Skeletal muscle tissue (tissue), 4 donors: ENCODE results near the gene CARM1. TPM values are rescaled to one million over a fixed set of nuclear protein-coding genes. Genes with fewer than 3 reads are reported as not detected.
"Not testable (repeated sequence)": the region's sequence is repeated elsewhere in the genome, so short reads cannot be mapped to it uniquely, and the experiment has no call there.

Experiments
- H3K27ac ChIP-seq: one replicate; pipeline ENCODE4 v1.7.0; 2013; ENCODE audit warnings: mild to moderate bottlenecking, low read depth, low read length, inconsistent platforms
- H3K27me3 ChIP-seq, 3 donors: one replicate each; pipeline ENCODE4 v1.7.0; 2013; ENCODE audit warnings: low read length in 3 of 3; ENCODE audit not compliant: control insufficient read depth in 3 of 3, insufficient read depth in 3 of 3
- H3K36me3 ChIP-seq, 3 donors: one replicate each; pipeline ENCODE4 v1.7.0; 2013; ENCODE audit warnings: low read length in 3 of 3; ENCODE audit not compliant: control insufficient read depth in 3 of 3, insufficient read depth in 3 of 3
- H3K4me1 ChIP-seq, 3 donors: one replicate each; pipeline ENCODE4 v1.7.0; 2013; ENCODE audit warnings: low read length in 3 of 3, mild to moderate bottlenecking in 3 of 3; ENCODE audit not compliant: control insufficient read depth in 3 of 3, insufficient read depth in 3 of 3
- H3K4me3 ChIP-seq, 3 donors: one replicate each; pipeline ENCODE4 v1.7.0; 2013; ENCODE audit warnings: low read length in 3 of 3
- H3K9ac ChIP-seq, 3 donors: one replicate each; pipeline ENCODE4 v1.7.0; 2013; ENCODE audit warnings: low read length in 3 of 3, mild to moderate bottlenecking in 3 of 3, moderate library complexity in 2 of 3, low read depth in 1 of 3
- H3K9me3 ChIP-seq, 3 donors: one replicate each; pipeline ENCODE4 v1.7.0; 2013; ENCODE audit warnings: low read length in 3 of 3; ENCODE audit not compliant: control insufficient read depth in 3 of 3
- total RNA-seq: library from RNA; depleted of rRNA; stranded (reverse); fragments of >200 nt; gene quantifications from one replicate; pipeline ENCODE4 v1.2.3, GENCODE V29; 2014
- donor health status: Osteomylitis.

Gene CARM1
- total RNA-seq, 1 donor from 2014 or later: 19.8 TPM

DNA sequence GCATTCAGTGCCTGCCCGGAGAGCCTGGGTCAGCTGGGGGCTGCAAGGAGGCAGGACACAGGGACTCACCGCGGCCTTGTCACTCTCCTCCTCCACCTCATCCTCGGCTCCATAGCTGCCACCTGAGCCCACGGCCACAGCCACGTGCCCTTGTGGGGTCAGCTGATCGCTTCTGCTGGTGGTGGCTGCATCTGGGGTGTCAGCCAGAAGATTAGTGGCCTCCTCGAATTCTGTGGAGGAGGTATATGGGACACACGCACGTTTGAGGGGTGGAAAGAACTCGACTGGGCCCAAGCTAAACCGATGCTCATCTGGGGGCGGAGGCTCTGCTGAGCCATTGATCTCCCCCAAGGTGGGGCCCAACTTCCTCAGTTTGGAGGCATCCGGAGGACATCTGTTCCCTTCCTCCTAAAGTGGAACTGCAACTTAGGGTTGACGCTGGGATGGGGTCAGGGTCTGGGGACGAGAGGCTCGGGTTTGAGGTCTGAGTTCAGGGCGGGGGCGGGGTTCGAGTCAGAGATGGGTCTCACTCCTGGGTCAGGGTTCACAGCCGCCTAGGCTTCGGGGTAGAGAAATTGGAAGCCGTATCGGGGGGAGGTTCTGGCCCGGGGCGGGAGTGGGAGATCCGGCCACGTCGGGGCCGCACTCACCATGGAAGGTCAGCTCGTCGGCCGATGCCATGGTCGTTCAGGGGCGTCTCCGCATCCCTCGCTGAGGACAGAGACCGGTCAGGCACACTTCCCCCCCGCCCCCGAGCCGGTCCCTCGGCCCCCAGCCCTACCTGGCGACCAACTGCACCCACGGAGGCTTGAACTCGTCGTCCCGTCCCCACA, 56.6 kb downstream of the CARM1 start:
- H3K27me3 ChIP-seq: no peaks in the 10 kb centered on the region
- peak overlapping the region; percentile 78 for H3K27ac ChIP-seq
- H3K9me3 ChIP-seq: no peaks in the 10 kb centered on the region
- H3K4me3 ChIP-seq: peak overlapping the region; percentile 79 to 95 (median 92)
- peaks cover 16 to 34% (median 22%) of the 10 kb centered on the region in 3 donors for H3K36me3 ChIP-seq
- H3K9ac ChIP-seq: peak overlapping the region; percentile 81 to 92 (median 83)
- H3K4me1 ChIP-seq: peaks cover 27 to 54% (median 44%) of the 10 kb centered on the region in 3 donors

DNA sequence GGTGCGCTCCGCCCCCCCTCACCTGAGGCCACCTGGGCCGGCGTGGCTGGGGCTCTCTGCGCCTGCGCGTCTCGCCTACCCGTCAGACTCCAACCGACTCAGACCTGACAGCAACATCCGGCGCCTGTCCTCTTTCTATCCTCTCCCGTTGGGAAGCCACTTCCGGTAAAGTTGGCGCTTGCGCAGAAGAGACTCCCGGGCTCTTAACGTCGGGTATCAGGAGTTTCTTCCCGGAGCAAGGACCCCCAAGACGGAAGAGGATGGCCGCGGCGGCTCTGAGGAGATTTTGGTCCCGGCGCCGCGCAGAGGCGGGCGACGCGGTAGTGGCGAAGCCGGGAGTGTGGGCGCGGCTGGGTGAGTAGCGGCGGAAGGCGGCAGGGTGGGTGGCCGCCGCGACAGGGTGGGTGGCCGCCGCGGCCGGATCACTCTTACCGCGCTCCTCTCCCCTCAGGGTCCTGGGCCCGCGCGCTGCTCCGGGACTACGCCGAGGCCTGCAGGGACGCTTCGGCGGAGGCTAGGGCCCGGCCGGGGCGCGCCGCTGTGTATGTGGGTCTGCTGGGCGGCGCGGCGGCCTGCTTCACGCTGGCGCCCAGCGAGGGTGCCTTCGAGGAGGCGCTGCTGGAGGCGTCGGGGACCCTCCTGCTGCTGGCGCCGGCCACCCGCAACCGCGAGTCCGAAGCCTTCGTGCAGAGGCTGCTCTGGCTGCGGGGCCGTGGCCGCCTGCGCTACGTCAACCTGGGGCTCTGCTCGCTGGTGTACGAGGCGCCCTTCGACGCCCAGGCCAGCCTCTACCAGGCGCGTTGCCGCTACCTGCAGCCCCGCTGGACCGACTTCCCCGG, 57.4 kb downstream of the CARM1 start, which contains the start of the genes TIMM29 and YIPF2:
TSS of gene TIMM29 (plus strand) at position 249 of the 839 bp plus-strand sequence. CDS start at position 261, 12 bp downstream.
TSS of gene YIPF2 (minus strand) at position 77 of the 839 bp plus-strand sequence. CDS start 229 bp downstream, outside the sequence.
- no peaks in the 10 kb centered on the region for H3K27me3 ChIP-seq
- H3K4me1 ChIP-seq: peaks cover 26 to 45% (median 40%) of the 10 kb centered on the region in 3 donors
- H3K9ac ChIP-seq: peak within 1 kb of the TSS; percentile 81 to 92 (median 83)
- H3K27ac ChIP-seq: peak within 1 kb of the TSS; percentile 78
- H3K36me3 ChIP-seq: peaks cover 7 to 29% (median 16%) of the 10 kb centered on the region in 3 donors
- H3K9me3 ChIP-seq: no peaks in the 10 kb centered on the region
- H3K4me3 ChIP-seq: peak within 1 kb of the TSS; percentile 79 to 95 (median 92)

DNA sequence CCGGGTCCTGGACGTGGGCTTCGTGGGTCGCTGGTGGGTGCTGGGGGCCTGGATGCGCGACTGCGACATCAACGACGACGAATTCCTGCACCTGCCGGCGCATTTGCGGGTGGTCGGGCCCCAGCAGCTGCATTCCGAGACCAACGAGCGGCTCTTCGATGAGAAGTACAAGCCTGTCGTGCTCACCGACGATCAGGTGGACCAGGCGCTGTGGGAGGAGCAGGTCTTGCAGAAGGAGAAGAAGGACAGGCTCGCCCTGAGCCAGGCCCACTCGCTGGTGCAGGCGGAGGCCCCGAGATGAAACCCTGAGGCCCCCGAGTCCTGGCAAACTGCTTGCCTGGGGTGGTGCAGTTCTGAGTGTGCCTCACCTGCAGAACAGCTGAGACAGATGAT, 58.0 kb downstream of the CARM1 start:
- Histone ChIP-seq H3K27ac (no peak overlapping the region), H3K4me3 (peak overlapping the region; percentile 79 to 95 (median 92)), H3K4me1 (peaks cover 23 to 39% (median 35%) of the 10 kb centered on the region in 3 donors), H3K36me3 (peaks cover 5 to 23% (median 10%) of the 10 kb centered on the region in 3 donors), H3K27me3 (no peaks in the 10 kb centered on the region), H3K9me3 (no peaks in the 10 kb centered on the region), H3K9ac (peak overlapping the region; percentile 72 to 92 (median 81))

DNA sequence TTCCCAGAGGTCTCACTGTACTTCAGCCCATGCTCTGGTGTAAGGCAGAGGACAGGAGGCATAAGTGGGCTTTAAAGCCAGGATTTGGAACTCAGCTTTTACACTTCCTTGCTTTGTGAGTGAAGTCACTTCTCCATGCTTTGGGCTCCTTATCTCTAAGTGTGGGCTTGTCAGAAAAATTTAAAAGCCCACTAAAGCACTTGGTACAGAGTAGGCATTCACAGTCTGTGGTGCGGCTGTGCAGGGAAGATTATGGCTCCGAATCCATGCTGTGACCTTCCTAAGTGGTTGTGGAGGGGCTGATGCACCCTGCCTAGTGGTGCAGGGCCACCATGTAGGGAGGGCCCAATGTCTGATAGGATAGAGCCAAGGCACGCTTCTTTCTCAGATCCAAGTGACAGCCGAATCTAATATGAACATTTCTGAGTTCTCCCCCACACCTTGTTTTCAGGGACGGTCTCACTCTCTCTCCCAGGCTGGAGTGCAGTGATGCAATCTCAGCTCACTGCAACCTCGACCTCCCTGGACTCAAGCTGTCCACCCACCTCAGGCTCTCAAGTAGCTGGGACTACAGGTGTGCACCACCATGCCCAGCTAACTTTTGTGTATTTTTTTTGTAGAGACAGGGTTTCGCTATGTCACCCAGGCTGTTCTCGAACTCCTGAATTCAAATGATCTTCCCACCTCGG, 64.2 kb downstream of the CARM1 start:
- Histone ChIP-seq H3K27me3 (no peaks in the 10 kb centered on the region), H3K36me3 (peaks cover 0 to 7% (median 4%) of the 10 kb centered on the region in 3 donors), H3K9me3 (no peaks in the 10 kb centered on the region), H3K4me3 (no peak overlapping the region), H3K4me1 (peaks cover 0 to 3% (median 2%) of the 10 kb centered on the region in 3 donors), H3K9ac (no peak overlapping the region), H3K27ac (no peak overlapping the region)

DNA sequence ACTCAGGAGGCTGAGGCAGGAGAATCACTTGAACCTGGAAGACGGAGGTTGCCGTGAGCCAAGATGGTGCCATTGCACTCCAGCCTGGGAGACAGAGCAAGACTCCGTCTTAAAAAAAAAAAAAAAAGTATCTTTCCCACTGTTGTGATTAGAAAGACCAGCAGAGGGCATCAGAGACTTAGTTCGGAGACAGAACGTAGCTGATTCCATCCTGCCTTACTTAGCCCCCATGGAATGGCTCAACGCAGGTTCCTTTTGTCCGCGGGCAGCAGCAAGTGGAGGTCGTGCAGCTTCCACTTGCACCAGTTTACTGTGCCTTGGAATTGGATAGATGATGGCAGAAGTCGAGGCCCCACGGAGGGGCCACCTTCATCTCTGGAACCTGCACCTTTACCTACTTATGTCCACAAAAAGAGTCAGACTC, 65.3 kb downstream of the CARM1 start:
- Histone ChIP-seq H3K9me3 (no peaks in the 10 kb centered on the region), H3K27ac (no peak overlapping the region), H3K36me3 (peaks cover 0 to 4% (median 3%) of the 10 kb centered on the region in 3 donors), H3K9ac (peak overlapping the region in 1 of 3 donors; percentile 33), H3K27me3 (no peaks in the 10 kb centered on the region), H3K4me3 (peak overlapping the region; percentile 29 to 52 (median 38)), H3K4me1 (peaks cover 0 to 3% (median 2%) of the 10 kb centered on the region in 3 donors)

DNA sequence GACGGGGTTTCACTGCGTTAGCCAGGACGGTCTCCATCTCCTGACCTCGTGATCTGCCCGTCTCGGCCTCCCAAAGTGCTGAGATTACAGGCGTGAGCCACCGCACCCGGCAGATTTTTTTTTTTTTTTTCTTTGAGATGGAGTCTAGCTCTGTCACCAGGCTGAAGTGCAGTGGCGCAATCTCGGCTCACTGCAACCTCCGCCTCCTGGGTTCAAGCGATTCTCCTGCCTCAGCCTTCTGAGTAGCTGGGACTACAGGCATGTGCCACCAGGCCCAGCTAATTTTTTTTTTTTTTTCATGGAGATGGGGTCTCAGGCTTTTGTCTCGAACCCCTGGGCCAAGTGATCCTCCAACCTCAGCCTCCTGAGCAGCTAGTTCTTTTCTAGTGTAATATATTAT, 70.3 kb downstream of the CARM1 start:
- H3K36me3 ChIP-seq, H3K4me1 ChIP-seq, H3K27me3 ChIP-seq, H3K4me3 ChIP-seq, H3K9me3 ChIP-seq, H3K27ac ChIP-seq, H3K9ac ChIP-seq: not testable (repeated sequence)

DNA sequence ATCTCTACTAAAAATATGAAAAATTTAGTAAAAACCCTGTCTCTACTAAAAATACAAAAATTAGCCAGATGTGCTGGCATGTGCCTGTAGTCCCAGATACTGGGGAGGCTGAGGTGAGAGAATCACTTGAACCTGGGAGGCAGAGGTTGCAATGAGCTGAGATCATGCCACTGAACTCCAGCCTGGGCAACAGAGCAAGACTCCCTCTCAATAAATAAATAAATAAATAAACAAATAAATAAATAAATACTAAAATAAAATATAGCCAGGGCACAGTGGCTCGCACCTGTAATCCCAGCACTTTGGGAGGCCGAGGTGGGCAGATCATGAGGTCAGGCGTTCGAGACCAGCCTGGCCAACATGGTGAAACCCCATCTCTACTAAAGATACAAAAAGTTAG, 72.1 kb downstream of the CARM1 start:
- H3K27me3 ChIP-seq, H3K9ac ChIP-seq, H3K27ac ChIP-seq, H3K9me3 ChIP-seq, H3K4me3 ChIP-seq, H3K4me1 ChIP-seq, H3K36me3 ChIP-seq: not testable (repeated sequence)

DNA sequence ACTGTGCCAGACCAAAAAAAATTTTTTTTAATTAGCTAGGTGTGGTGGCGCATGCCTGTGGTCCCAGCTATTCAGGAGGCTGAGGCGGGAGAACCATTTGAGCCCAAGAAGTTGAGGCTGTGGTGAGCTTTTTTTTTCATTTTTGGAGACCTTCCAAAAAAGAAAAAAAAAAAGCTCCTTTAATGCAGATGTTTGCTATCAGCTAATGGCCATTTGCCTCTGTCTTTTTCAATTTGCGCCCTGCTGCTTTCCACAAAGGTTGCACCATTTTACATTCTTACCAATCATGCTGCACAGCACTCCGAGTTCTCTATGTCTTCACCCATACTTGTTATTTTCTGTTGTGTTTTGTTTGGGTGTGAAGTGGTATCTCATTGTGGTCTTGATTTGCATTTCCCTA, 73.9 kb downstream of the CARM1 start:
- Histone ChIP-seq H3K27me3 (no peaks in the 10 kb centered on the region), H3K36me3 (no peaks in the 10 kb centered on the region), H3K4me3 (no peak overlapping the region), H3K4me1 (no peaks in the 10 kb centered on the region), H3K9ac (no peak overlapping the region), H3K27ac (no peak overlapping the region), H3K9me3 (no peaks in the 10 kb centered on the region)

DNA sequence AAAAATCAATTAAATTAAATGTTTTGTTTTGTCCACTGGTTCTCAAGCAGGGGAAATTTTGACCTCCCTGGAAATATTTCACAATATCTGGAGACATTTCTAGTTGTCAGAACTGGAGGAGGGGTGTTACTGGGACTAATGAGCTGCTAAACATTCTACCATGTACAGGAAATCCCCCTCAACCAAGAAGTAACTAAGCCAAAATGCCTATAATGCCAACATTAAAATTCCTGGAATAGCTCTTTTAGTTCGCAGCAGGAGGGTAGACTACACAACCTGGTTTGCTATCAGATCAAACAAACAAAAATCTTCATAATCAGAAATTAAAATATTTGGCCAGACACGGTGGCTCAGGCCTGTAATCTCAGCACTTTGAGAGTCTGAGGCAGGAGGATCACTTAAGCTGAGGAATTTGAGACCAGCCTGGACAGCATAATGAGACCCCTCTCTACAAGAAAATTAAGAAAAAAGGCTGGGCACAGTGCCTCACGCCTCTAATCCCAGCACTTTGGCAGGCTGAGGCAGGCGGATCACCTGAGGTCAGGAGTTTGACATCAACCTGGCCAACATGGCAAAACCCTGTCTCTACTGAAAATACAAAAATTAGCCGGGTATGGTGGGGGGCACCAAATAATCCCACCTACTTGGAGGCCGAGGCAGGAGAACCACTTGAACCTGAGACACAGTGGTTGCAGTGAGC, 75.8 kb downstream of the CARM1 start:
- Histone ChIP-seq H3K27me3 (no peaks in the 10 kb centered on the region), H3K27ac (no peak overlapping the region), H3K4me1 (no peaks in the 10 kb centered on the region), H3K9ac (no peak overlapping the region), H3K9me3 (no peaks in the 10 kb centered on the region), H3K36me3 (no peaks in the 10 kb centered on the region), H3K4me3 (no peak overlapping the region)
